Measurements from ENCODE around the gene EXOC6B.

DNA sequence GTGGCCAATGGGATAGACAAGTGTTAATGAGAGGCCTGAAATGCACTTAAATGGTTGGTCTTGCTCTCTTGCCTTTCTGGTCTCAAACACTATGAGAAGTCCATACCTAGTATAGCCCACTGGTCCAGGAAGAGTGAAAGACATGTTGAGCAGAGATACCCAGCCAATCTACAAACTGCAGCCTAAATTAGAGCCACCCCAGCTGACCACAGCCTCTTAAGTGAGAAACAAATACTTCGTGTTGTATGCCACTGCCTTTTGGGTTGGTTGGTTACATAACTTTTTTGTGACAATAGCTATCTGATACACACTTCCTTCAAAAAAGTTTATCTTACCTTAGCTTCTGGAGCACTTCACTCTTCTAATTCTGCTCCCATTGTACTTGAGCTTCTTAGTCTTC, 8.8 kb upstream of the EXOC6B start:
- TF ChIP-seq CTCF (IDR thresholded peaks at IDR 0.05) (no peak), POLR2A (IDR thresholded peaks at IDR 0.05) (no peak)
